ENCODE data around the gene AP3M1. TPM values are rescaled to one million over a fixed set of nuclear protein-coding genes. Genes with fewer than 3 reads are reported as not detected.
A peak's percentile ranks its signal among the peaks of the same experiment; 100 is the strongest.

Gene AP3M1
- total RNA-seq, 1 experiment from 2014 or later = 34.4 TPM

DNA sequence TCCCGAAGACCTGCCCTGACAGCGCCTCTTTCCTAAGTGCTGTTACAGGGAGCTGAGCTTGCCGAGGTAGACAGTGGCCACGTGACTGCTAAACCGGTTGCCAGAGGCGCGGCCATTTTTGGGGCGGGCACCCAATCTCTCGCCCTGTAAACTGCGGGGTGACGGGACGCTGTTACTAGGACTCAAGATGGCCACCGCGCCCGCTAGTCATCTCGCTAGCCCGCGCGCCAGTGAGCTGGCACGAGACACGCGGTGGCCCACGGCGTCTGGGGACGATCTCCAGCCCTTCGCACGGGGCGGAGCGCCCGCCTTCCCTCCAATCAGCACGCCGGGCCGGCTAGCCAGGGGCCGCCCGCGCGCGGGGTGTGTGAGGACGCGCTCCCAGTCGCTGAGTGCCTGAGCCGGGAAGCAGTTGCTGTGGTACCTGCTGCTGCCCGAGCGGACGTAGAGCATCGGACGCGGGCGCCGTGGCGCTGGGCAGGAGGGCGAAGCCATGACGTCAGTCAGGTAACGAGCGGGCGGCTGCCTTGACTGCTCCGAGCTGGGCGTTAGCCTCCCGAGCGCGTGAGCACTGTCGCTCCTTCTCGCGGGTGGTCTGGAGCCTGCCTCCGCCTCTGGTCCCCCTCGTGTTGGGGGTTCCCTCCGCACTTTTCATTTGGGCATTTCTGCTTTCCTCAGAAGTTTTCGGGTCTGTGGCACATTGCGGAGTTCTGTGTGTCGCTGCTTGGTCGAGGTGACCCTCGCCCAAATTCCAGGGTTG, 25.9 kb upstream of the AP3M1 start (continued):
- peak; percentile 60 for TF ChIP-seq TCF7L2 (IDR thresholded peaks at IDR 0.05; ENCODE audit: borderline replicate concordance, extremely low read depth, insufficient read depth, insufficient read length)
- TF ChIP-seq ZFX (IDR thresholded peaks at IDR 0.05) = no peak
- TF ChIP-seq YY1 (IDR thresholded peaks at IDR 0.05; ENCODE audit: extremely low read depth, insufficient replicate concordance, low read depth, low read length) = peak; percentile 97

DNA sequence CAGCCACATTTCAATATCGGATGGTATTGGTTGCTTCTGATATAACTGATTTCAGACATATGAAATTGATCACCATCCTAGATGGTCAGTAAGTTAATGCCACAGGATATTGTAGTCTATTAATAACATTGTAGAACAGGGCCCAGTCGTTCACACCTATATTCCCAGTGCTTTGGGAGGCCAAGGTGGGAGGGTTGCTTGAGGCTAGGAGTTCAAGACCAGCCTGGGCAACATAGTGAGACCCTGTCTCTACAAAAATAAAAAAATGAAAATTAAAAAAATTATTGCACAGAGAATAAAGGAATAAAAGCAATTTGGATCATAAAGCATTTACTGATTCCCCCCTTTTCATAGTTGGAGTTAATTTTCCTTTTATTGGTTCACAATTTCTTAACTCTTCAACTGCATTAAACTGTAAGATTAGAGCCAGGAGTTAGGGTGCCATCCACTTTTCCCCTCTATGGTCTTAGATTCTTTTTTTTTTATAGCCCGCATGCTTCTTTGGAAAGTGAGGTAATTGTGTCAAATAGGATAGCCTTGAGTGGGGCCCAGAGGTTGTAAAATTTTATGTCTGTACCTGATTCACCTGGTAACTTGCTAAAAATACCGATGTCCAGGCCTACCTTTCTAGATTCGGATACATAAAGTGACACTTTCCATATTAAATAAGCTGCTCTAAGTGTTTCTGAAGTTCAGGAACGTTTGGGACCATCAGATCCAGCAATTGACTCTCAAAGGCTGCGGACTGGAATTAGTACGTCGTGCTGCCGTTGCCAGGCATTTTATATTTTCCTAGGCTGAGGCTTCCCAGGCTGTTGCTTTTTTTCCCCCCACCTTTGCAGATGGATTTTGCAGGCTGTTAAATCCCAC, 25.1 kb upstream of the AP3M1 start:
- H3K36me3 ChIP-seq (ENCODE audit: control insufficient read depth in 1 of 2, insufficient read depth in 2 of 2, low read length in 2 of 2) = no peaks in the 10 kb centered on the region
- DNase-seq (ENCODE audit: low read depth, low spot score) = no peak
- intact Hi-C loops (cut with micrococcal nuclease) = no loop called here
- no peaks in the 10 kb centered on the region for H3K9me3 ChIP-seq (ENCODE audit: control insufficient read depth in 1 of 2, insufficient read depth in 1 of 2, low read depth in 1 of 2, low read length in 2 of 2)
- peak overlapping the region; percentile 78 for H3K27ac ChIP-seq (ENCODE audit: low read depth, low read length)
- POLR2A ChIA-PET = interaction anchor here (0.9 to 2.3 kb wide), 7 partner anchors 8 to 269 kb away, joined by 3 to 12 read pairs (median 4); no protein-coding TSS in a partner anchor
- RAD21 ChIA-PET (ENCODE audit: low non-redundant PET in 1 of 2, low total read pairs in 2 of 2, uncharacterized antibody in 2 of 2, unreplicated experiment in 2 of 2) = no interaction called here
- no peak for ATAC-seq
- H3K9me2 ChIP-seq (ENCODE audit: insufficient read depth) = no peaks in the 10 kb centered on the region
- H3K9ac ChIP-seq (ENCODE audit: low read length) = peak overlapping the region; percentile 93
- peak overlapping the region; percentile 73 to 90 for H3K4me3 ChIP-seq (replicated peaks in 1 of 2; ENCODE audit: low read depth in 1 of 2, low read length in 2 of 2)
- H2AFZ ChIP-seq (ENCODE audit: low read depth, low read length, poor library complexity, severe bottlenecking) = peak overlapping the region; percentile 8
- CTCF ChIA-PET = no interaction called here
- H3K27me3 ChIP-seq (ENCODE audit: insufficient read depth, low read length) = no peaks in the 10 kb centered on the region
- BruUV-seq (replicated peaks) = TSS peak; percentile 93
- no peaks in the 10 kb centered on the region for H4K20me1 ChIP-seq (ENCODE audit: insufficient read depth)
- H3K4me1 ChIP-seq (ENCODE audit: control insufficient read depth in 1 of 2, insufficient read depth in 2 of 2, low read length in 2 of 2) = peaks cover 7 to 40% of the 10 kb centered on the region in 2 experiments
- H3K4me2 ChIP-seq (ENCODE audit: low read length) = peak overlapping the region; percentile 89
- H3K79me2 ChIP-seq (ENCODE audit: insufficient read depth, low read length) = peaks cover 33% of the 10 kb centered on the region
- TF ChIP-seq, protein P1, sequence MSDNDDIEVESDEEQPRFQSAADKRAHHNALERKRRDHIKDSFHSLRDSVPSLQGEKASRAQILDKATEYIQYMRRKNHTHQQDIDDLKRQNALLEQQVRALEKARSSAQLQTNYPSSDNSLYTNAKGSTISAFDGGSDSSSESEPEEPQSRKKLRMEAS (IDR thresholded peaks at IDR 0.05) = no peak
- TF ChIP-seq JUND (IDR thresholded peaks at IDR 0.05) (no peak), RAD21 (IDR thresholded peaks at IDR 0.05; ENCODE audit: low read depth) (no peak), ZFX (IDR thresholded peaks at IDR 0.05) (no peak), SP1 (IDR thresholded peaks at IDR 0.05; ENCODE audit: low read depth) (no peak), POLR2AphosphoS5 (IDR thresholded peaks at IDR 0.05; ENCODE audit: low read depth, low read length) (no peak), FOSL1 (IDR thresholded peaks at IDR 0.05; ENCODE audit: low read depth) (no peak), EZH2 (IDR thresholded peaks at IDR 0.05) (no peak), EGR1 (IDR thresholded peaks at IDR 0.05; ENCODE audit: low read depth) (no peak), CEBPB (IDR thresholded peaks at IDR 0.05; ENCODE audit: low read depth) (no peak), SIN3A (IDR thresholded peaks at IDR 0.05; ENCODE audit: low read depth) (no peak), TCF7L2 (IDR thresholded peaks at IDR 0.05; ENCODE audit: borderline replicate concordance, extremely low read depth, insufficient read depth, insufficient read length) (no peak), ELF1 (IDR thresholded peaks at IDR 0.05; ENCODE audit: borderline replicate concordance, low read depth) (no peak), YY1 (IDR thresholded peaks at IDR 0.05; ENCODE audit: extremely low read depth, insufficient replicate concordance, low read depth, low read length) (no peak)
- TF ChIP-seq, protein P2, sequence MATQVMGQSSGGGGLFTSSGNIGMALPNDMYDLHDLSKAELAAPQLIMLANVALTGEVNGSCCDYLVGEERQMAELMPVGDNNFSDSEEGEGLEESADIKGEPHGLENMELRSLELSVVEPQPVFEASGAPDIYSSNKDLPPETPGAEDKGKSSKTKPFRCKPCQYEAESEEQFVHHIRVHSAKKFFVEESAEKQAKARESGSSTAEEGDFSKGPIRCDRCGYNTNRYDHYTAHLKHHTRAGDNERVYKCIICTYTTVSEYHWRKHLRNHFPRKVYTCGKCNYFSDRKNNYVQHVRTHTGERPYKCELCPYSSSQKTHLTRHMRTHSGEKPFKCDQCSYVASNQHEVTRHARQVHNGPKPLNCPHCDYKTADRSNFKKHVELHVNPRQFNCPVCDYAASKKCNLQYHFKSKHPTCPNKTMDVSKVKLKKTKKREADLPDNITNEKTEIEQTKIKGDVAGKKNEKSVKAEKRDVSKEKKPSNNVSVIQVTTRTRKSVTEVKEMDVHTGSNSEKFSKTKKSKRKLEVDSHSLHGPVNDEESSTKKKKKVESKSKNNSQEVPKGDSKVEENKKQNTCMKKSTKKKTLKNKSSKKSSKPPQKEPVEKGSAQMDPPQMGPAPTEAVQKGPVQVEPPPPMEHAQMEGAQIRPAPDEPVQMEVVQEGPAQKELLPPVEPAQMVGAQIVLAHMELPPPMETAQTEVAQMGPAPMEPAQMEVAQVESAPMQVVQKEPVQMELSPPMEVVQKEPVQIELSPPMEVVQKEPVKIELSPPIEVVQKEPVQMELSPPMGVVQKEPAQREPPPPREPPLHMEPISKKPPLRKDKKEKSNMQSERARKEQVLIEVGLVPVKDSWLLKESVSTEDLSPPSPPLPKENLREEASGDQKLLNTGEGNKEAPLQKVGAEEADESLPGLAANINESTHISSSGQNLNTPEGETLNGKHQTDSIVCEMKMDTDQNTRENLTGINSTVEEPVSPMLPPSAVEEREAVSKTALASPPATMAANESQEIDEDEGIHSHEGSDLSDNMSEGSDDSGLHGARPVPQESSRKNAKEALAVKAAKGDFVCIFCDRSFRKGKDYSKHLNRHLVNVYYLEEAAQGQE (IDR thresholded peaks at IDR 0.05; ENCODE audit: low read depth) = no peak
- TF ChIP-seq, protein P3, sequence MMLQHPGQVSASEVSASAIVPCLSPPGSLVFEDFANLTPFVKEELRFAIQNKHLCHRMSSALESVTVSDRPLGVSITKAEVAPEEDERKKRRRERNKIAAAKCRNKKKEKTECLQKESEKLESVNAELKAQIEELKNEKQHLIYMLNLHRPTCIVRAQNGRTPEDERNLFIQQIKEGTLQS (IDR thresholded peaks at IDR 0.05) = no peak
- TF ChIP-seq, protein P4, sequence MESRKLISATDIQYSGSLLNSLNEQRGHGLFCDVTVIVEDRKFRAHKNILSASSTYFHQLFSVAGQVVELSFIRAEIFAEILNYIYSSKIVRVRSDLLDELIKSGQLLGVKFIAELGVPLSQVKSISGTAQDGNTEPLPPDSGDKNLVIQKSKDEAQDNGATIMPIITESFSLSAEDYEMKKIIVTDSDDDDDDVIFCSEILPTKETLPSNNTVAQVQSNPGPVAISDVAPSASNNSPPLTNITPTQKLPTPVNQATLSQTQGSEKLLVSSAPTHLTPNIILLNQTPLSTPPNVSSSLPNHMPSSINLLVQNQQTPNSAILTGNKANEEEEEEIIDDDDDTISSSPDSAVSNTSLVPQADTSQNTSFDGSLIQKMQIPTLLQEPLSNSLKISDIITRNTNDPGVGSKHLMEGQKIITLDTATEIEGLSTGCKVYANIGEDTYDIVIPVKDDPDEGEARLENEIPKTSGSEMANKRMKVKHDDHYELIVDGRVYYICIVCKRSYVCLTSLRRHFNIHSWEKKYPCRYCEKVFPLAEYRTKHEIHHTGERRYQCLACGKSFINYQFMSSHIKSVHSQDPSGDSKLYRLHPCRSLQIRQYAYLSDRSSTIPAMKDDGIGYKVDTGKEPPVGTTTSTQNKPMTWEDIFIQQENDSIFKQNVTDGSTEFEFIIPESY (IDR thresholded peaks at IDR 0.05; ENCODE audit: extremely low read depth, insufficient replicate concordance, low read length) = no peak

Measured in HCT116 (cell line).